ENCODE measurements around the gene CCDC7.
"Not testable (repeated sequence)": the region's sequence is repeated elsewhere in the genome, so short reads cannot be mapped to it uniquely, and the experiment has no call there.

The CCDC7 gene

GRCh38 chr10:32865170-32865569 is 419.2 kb downstream of the CCDC7 start:
- Mint-ChIP-seq H3K27ac (no peak overlapping the region), H3K36me3 (no peaks in the 10 kb centered on the region), H3K4me1 (no peaks in the 10 kb centered on the region), H3K9me3 (peaks cover 2% of the 10 kb centered on the region), H3K4me3 (no peak overlapping the region), H3K27me3 (no peaks in the 10 kb centered on the region)
- ATAC-seq (ENCODE audit: low read depth) = no peak
- no peak for DNase-seq (ENCODE audit: low spot score in 2 of 2)

DNA sequence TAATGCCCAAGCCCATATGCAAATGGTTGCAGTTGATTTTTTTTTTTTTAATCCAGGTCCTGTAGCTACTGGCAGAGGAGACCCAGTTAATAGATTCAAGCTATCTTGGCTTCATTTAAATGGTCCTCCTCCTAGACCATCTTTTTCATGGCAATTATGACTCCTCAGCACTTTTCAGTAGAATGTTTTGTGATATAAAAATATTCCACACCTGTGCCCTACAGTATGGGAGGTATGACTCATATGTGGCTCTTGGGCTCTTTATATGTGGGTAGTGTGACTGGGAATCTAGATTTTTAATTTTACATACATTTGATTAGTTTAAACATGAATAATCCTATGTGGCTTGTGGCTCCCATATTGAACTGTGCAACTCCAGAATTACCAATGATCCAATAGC is 432.0 kb downstream of the CCDC7 start:
- ATAC-seq (ENCODE audit: low read depth) (no peak), DNase-seq (ENCODE audit: low spot score in 2 of 2) (no peak)
- Mint-ChIP-seq H3K9me3 (peaks cover 4% of the 10 kb centered on the region), H3K27me3 (no peaks in the 10 kb centered on the region), H3K36me3 (peaks cover 9% of the 10 kb centered on the region), H3K27ac (no peak overlapping the region), H3K4me3 (no peak overlapping the region), H3K4me1 (no peaks in the 10 kb centered on the region)

DNA sequence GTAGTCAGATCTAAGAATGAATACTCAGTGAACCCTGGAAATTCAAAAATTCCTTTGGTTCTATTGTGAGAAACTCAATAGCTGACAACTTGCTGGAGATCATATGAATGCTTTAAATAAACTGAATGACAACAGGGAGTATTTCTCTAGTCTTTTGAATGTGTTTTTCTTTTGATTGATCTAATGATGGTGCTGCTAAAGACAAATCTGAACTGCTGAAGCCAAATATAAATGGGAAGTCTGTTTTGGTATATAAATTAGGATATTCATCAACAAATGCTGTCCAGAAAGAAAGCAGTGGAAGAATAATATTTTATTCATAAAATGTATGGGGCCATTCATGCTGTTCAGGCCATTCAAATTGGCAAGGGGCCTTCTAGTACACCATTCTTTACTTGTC is 432.7 kb downstream of the CCDC7 start:
- Mint-ChIP-seq H3K27me3 (no peaks in the 10 kb centered on the region), H3K4me3 (no peak overlapping the region), H3K27ac (no peak overlapping the region), H3K9me3 (no peaks in the 10 kb centered on the region), H3K4me1 (no peaks in the 10 kb centered on the region), H3K36me3 (peaks cover 5% of the 10 kb centered on the region)
- ATAC-seq (ENCODE audit: low read depth) (no peak), DNase-seq (ENCODE audit: low spot score in 2 of 2) (no peak)

GRCh38 chr10:32882076-32882475 is 436.1 kb downstream of the CCDC7 start:
- Mint-ChIP-seq H3K36me3 (peaks cover 5% of the 10 kb centered on the region), H3K27ac (no peak overlapping the region), H3K4me1 (no peaks in the 10 kb centered on the region), H3K27me3 (no peaks in the 10 kb centered on the region), H3K4me3 (no peak overlapping the region), H3K9me3 (no peaks in the 10 kb centered on the region)
- DNase-seq (ENCODE audit: low spot score in 2 of 2) = no peak
- ATAC-seq (ENCODE audit: low read depth) = no peak

- no peaks in the 10 kb centered on the region for H3K36me3 Mint-ChIP-seq
- H3K4me3 Mint-ChIP-seq = no peak overlapping the region
- no peak overlapping the region for H3K27ac Mint-ChIP-seq
- H3K27me3 Mint-ChIP-seq = no peaks in the 10 kb centered on the region
- H3K9me3 Mint-ChIP-seq = no peaks in the 10 kb centered on the region
- DNase-seq (ENCODE audit: low spot score in 2 of 2) = no peak
- peaks cover 2% of the 10 kb centered on the region for H3K4me1 Mint-ChIP-seq
- no peak for ATAC-seq (ENCODE audit: low read depth)
Observed at GRCh38 chr10:32887481-32887880, 441.5 kb downstream of the CCDC7 start.

- no peak for ATAC-seq (ENCODE audit: low read depth)
- DNase-seq (ENCODE audit: low spot score in 2 of 2) = no peak
- H3K27me3 Mint-ChIP-seq = no peaks in the 10 kb centered on the region
- H3K27ac Mint-ChIP-seq = no peak overlapping the region
- H3K36me3 Mint-ChIP-seq = no peaks in the 10 kb centered on the region
- H3K9me3 Mint-ChIP-seq = no peaks in the 10 kb centered on the region
- H3K4me1 Mint-ChIP-seq = peaks cover 2% of the 10 kb centered on the region
- no peak overlapping the region for H3K4me3 Mint-ChIP-seq
Observed at GRCh38 chr10:32888161-32888927, 442.4 kb downstream of the CCDC7 start.

- ATAC-seq (ENCODE audit: low read depth) = no peak
- Mint-ChIP-seq H3K27me3 (no peaks in the 10 kb centered on the region), H3K36me3 (no peaks in the 10 kb centered on the region), H3K9me3 (no peaks in the 10 kb centered on the region), H3K4me3 (no peak overlapping the region), H3K4me1 (peaks cover 2% of the 10 kb centered on the region), H3K27ac (no peak overlapping the region)
- DNase-seq (ENCODE audit: low spot score in 2 of 2) = no peak
Observed at GRCh38 chr10:32889631-32890212, 443.8 kb downstream of the CCDC7 start.

DNA sequence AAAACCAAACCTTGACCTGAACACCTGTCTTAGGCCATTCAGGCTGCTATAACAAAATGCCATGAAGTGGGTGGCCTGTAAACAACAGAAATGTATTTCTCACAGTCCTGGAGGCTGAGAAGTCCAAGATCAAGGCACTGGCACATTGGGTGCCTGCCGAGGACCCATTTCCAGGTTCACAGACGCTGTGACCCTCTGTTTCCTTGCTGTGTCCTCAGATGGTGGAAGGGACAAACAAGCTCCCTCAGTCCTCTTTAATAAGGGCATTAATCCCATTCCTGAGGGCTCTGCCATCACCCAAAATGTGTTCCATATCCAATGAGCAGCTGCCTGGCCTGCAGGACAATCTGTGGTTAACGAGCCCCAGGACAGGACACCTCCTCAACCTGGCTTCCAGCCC is 444.5 kb downstream of the CCDC7 start:
- Mint-ChIP-seq H3K4me1 (peaks cover 2% of the 10 kb centered on the region), H3K27ac (no peak overlapping the region), H3K9me3 (no peaks in the 10 kb centered on the region), H3K27me3 (no peaks in the 10 kb centered on the region), H3K4me3 (no peak overlapping the region), H3K36me3 (peaks cover 1% of the 10 kb centered on the region)
- no peak for ATAC-seq (ENCODE audit: low read depth)
- no peak for DNase-seq (ENCODE audit: low spot score in 2 of 2)

DNA sequence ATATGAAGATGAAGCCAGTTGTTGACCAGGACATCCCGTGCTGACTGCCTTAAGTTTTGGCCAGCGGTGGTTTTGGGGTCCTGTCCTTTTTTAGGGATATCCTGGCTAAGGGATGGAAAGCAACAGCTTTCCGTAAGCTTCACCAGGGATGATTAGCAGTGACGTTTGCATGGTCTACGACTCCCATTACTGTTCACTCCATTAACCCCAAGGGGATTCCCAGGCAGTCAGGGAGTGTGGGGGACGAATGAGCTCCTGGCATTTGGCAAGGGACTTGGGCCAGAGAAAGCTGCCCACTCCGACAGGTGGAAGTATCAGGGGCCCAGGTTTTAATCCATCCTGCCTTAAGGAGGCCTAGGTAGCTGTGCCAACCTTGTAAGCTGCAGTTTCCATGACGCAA is 445.3 kb downstream of the CCDC7 start:
- DNase-seq (ENCODE audit: low spot score in 2 of 2) = no peak
- Mint-ChIP-seq H3K4me3 (no peak overlapping the region), H3K9me3 (no peaks in the 10 kb centered on the region), H3K27me3 (no peaks in the 10 kb centered on the region), H3K4me1 (peaks cover 2% of the 10 kb centered on the region), H3K27ac (no peak overlapping the region), H3K36me3 (peaks cover 2% of the 10 kb centered on the region)
- ATAC-seq (ENCODE audit: low read depth) = no peak

DNA sequence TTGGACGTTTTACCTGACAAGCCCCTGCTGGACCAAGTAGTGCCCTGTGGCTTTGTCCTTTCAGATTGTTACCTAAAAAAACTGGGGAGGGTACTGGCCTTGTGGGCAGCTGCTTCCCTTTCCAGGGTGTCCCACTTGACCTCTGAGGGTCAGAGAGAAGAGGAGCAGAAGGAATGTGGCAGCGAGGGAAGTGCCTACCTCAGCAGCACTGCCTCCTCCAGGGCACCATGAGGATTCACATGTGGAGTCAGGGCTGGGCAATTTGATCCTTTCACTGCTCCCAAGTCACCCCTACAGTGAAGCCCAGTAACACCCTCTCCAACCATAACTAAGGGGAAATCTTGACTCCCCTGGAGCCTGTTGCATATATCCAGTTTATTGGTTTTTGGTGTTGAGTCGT is 447.5 kb downstream of the CCDC7 start:
- Mint-ChIP-seq H3K36me3 (peaks cover 17% of the 10 kb centered on the region), H3K27me3 (no peaks in the 10 kb centered on the region), H3K4me3 (no peak overlapping the region), H3K4me1 (peaks cover 2% of the 10 kb centered on the region), H3K27ac (no peak overlapping the region), H3K9me3 (no peaks in the 10 kb centered on the region)
- DNase-seq (ENCODE audit: low spot score in 2 of 2) (no peak), ATAC-seq (ENCODE audit: low read depth) (no peak)

GRCh38 chr10:32893916-32894664 is 448.1 kb downstream of the CCDC7 start:
- Mint-ChIP-seq H3K4me1 (peaks cover 2% of the 10 kb centered on the region), H3K4me3 (no peak overlapping the region), H3K27me3 (no peaks in the 10 kb centered on the region), H3K9me3 (no peaks in the 10 kb centered on the region), H3K36me3 (peaks cover 19% of the 10 kb centered on the region), H3K27ac (no peak overlapping the region)
- ATAC-seq (ENCODE audit: low read depth) (no peak), DNase-seq (ENCODE audit: low spot score in 2 of 2) (no peak)

DNA sequence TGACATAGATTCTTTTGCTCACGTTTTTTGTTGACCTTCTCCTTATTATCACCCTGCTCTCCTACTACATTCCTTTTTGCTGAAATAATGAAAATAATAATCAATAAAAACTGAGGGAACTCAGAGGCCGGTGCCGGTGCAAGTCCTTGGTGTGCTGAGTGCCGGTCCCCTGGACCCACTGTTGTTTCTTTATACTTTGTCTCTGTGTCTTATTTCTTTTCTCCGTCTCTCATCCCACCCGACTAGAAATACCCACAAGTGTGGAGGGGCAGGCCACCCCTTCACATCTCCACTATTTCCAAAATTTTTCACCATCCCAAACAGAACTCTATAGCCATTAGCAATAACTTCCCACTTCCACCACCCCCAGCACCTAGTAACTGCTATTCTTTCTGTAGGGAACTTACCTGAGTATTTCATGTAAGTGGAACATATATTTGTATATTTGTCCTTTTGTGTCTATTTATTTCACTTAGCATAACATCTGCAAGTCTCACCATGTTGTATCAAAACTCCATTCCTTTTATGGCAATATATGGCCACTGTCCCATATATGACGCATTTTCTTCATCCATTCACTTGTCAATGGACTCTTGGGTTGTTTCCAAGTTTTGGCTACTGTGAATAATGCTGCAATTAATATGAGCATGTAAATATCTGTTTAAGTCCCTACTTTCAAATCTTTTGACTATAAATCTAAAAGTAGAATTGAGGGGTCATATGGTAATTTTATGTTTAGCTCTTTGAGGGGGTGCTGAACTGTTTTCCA is 449.4 kb downstream of the CCDC7 start:
- H3K27me3 Mint-ChIP-seq, H3K4me3 Mint-ChIP-seq: not testable (repeated sequence)
- peaks cover 19% of the 10 kb centered on the region for H3K36me3 Mint-ChIP-seq

DNA sequence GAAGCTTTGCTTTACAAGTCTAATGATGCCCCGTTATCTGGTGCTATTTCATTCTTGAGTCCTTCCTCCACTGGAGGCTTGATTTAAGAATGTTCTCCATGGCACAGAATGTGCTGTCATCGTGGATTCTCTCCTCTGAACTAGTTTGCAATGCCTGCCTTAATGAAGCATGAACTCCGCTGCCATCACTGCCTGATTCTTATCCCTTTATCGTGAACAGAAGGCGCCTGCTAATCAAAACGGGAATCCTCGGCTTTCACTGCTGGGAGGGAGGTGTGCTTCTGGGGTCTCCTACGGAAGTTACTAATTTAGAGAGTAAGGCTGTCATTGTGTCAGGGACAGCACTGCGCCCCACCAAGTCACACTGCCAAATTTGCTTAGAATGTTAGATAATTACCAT is 455.9 kb downstream of the CCDC7 start:
- no peak overlapping the region for H3K4me3 Mint-ChIP-seq
- H3K36me3 Mint-ChIP-seq = peaks cover 24% of the 10 kb centered on the region
- no peaks in the 10 kb centered on the region for H3K4me1 Mint-ChIP-seq

More for the DNA sequence above, 449.4 kb downstream of the CCDC7 start:
- ATAC-seq (ENCODE audit: low read depth); H3K4me1 Mint-ChIP-seq; DNase-seq (ENCODE audit: low spot score in 2 of 2); H3K9me3 Mint-ChIP-seq: not testable (repeated sequence)
- peak overlapping the region; percentile 6 for H3K27ac Mint-ChIP-seq

GRCh38 chr10:32905466-32905865 is 459.5 kb downstream of the CCDC7 start:
- Mint-ChIP-seq H3K27me3 (no peaks in the 10 kb centered on the region), H3K9me3 (no peaks in the 10 kb centered on the region), H3K36me3 (peaks cover 22% of the 10 kb centered on the region), H3K4me1 (no peaks in the 10 kb centered on the region), H3K4me3 (no peak overlapping the region), H3K27ac (no peak overlapping the region)
- no peak for ATAC-seq (ENCODE audit: low read depth)
- no peak for DNase-seq (ENCODE audit: low spot score in 2 of 2)

More for the DNA sequence above, 455.9 kb downstream of the CCDC7 start:
- ATAC-seq (ENCODE audit: low read depth) (no peak), DNase-seq (ENCODE audit: low spot score in 2 of 2) (no peak)
- Mint-ChIP-seq H3K9me3 (no peaks in the 10 kb centered on the region), H3K27me3 (no peaks in the 10 kb centered on the region), H3K27ac (no peak overlapping the region)
